SJCRH30 (cell line): ENCODE results near the gene ENPP6. TPM values are rescaled to one million over a fixed set of nuclear protein-coding genes. Genes with fewer than 3 reads are reported as not detected.
"Not testable (repeated sequence)": the region's sequence is repeated elsewhere in the genome, so short reads cannot be mapped to it uniquely, and the experiment has no call there.

Source experiments
- DNase-seq, 2 experiments: peaks; one replicate each; pipeline ENCODE4 v3.0.0-alpha.2; 2015 to 2020
- H3K27ac ChIP-seq: fragments of 250-450 bp; sonication (Bioruptor Pico); 2 replicates; pipeline ENCODE4 v1.5.1; 2020; ENCODE audit warnings: mild to moderate bottlenecking, moderate library complexity
- H3K27me3 ChIP-seq: fragments of 250-450 bp; sonication (Bioruptor Pico); 2 replicates; pipeline ENCODE4 v1.5.1; 2020; ENCODE audit warnings: mild to moderate bottlenecking, moderate library complexity
- H3K36me3 ChIP-seq: fragments of 250-450 bp; sonication (Bioruptor Pico); 2 replicates; pipeline ENCODE4 v1.5.1; 2020; ENCODE audit warnings: mild to moderate bottlenecking, moderate library complexity
- H3K4me1 ChIP-seq: fragments of 250-450 bp; sonication (Bioruptor Pico); 2 replicates; pipeline ENCODE4 v1.5.1; 2020; ENCODE audit warnings: mild to moderate bottlenecking, moderate library complexity
- H3K4me3 ChIP-seq: fragments of 250-450 bp; sonication (Bioruptor Pico); 2 replicates; pipeline ENCODE4 v1.5.1; 2020; ENCODE audit warnings: mild to moderate bottlenecking, moderate library complexity
- H3K9me3 ChIP-seq: fragments of 250-450 bp; sonication (Bioruptor Pico); replicated peaks from 2 replicates; pipeline ENCODE4 v1.5.1; 2020; ENCODE audit warnings: mild to moderate bottlenecking, moderate library complexity
- total RNA-seq: library from RNA; depleted of rRNA; stranded (reverse); fragments of >200 nt; shearing (Covaris generic); gene quantifications from 2 replicates; pipeline ENCODE4 v1.2.3, GENCODE V29; 2014

The ENPP6 gene
- total RNA-seq, 1 experiment from 2014 or later: not detected

- Histone ChIP-seq H3K36me3 (no peaks in the 10 kb centered on the region), H3K27ac (no peak overlapping the region), H3K4me3 (no peak overlapping the region), H3K4me1 (no peaks in the 10 kb centered on the region), H3K27me3 (no peaks in the 10 kb centered on the region), H3K9me3 (no peaks in the 10 kb centered on the region)
- DNase-seq: no peak
Observed at GRCh38 chr4:184153781-184154180, 63.9 kb downstream of the ENPP6 start.

- H3K27me3 ChIP-seq: no peaks in the 10 kb centered on the region
- H3K9me3 ChIP-seq: no peaks in the 10 kb centered on the region
- DNase-seq: no peak
- no peaks in the 10 kb centered on the region for H3K36me3 ChIP-seq
- no peak overlapping the region for H3K27ac ChIP-seq
- no peak overlapping the region for H3K4me3 ChIP-seq
- no peaks in the 10 kb centered on the region for H3K4me1 ChIP-seq
Observed at GRCh38 chr4:184151988-184152485, 65.6 kb downstream of the ENPP6 start.

- Histone ChIP-seq H3K4me3 (no peak overlapping the region), H3K36me3 (no peaks in the 10 kb centered on the region), H3K27me3 (no peaks in the 10 kb centered on the region), H3K4me1 (no peaks in the 10 kb centered on the region), H3K27ac (no peak overlapping the region), H3K9me3 (no peaks in the 10 kb centered on the region)
- no peak for DNase-seq
Observed at GRCh38 chr4:184150102-184150839, 67.4 kb downstream of the ENPP6 start.

GRCh38 chr4:184148738-184149637 is 68.7 kb downstream of the ENPP6 start:
- no peak for DNase-seq
- Histone ChIP-seq H3K4me1 (no peaks in the 10 kb centered on the region), H3K27ac (no peak overlapping the region), H3K4me3 (no peak overlapping the region), H3K9me3 (no peaks in the 10 kb centered on the region), H3K36me3 (no peaks in the 10 kb centered on the region), H3K27me3 (no peaks in the 10 kb centered on the region)

DNA sequence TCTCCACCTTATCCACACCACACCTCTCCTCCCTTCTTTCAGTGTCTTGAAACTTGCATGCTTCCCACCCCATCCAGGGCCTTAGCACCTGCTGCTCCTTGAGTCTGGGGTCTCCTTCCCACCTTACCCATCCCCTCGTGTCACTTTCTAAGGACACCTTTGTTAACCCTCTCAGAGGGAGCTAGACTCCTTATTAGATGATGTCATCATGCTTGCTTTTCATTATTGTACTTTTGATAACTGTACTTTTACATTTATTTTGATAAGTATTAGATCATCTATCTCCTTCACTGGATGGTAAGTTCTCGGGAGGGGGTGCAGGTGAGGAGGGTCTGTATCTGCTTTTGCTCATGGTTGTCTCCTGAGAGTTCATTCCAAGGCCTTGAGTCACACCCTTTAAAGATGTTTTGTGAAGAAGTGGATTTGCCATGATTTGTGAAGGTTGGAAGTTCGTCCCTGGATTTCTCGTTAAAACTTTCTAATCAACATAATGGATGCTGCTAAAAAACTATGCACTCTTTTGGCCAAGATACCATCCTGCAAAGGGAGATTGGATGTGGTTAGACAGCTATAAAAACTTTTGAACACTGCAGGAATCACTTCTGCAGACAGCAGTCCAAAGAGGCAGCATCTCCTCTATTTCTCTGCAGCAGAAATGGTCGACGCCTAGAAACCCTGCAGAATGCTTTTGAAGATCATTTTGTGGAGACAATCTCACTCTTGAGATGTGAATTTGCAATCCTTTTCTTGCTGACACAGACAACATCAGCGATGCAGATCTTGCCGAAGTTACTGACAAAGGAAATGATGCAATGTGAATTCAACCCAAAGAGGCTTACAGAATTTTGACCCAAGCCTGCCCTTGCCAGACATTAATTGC is 69.6 kb downstream of the ENPP6 start:
- DNase-seq: no peak

GRCh38 chr4:184146951-184147350 is 70.7 kb downstream of the ENPP6 start:
- Histone ChIP-seq H3K27me3 (no peaks in the 10 kb centered on the region), H3K9me3 (no peaks in the 10 kb centered on the region), H3K4me3 (no peak overlapping the region), H3K4me1 (no peaks in the 10 kb centered on the region), H3K27ac (no peak overlapping the region), H3K36me3 (no peaks in the 10 kb centered on the region)
- no peak for DNase-seq

More for the DNA sequence above, 69.6 kb downstream of the ENPP6 start:
- Histone ChIP-seq H3K4me1 (no peaks in the 10 kb centered on the region), H3K27me3 (no peaks in the 10 kb centered on the region), H3K9me3 (no peaks in the 10 kb centered on the region), H3K4me3 (no peak overlapping the region), H3K36me3 (no peaks in the 10 kb centered on the region), H3K27ac (no peak overlapping the region)

GRCh38 chr4:184145596-184145995 is 72.1 kb downstream of the ENPP6 start:
- no peak for DNase-seq
- Histone ChIP-seq H3K4me1 (no peaks in the 10 kb centered on the region), H3K27ac (no peak overlapping the region), H3K36me3 (no peaks in the 10 kb centered on the region), H3K27me3 (no peaks in the 10 kb centered on the region), H3K4me3 (no peak overlapping the region), H3K9me3 (no peaks in the 10 kb centered on the region)

DNA sequence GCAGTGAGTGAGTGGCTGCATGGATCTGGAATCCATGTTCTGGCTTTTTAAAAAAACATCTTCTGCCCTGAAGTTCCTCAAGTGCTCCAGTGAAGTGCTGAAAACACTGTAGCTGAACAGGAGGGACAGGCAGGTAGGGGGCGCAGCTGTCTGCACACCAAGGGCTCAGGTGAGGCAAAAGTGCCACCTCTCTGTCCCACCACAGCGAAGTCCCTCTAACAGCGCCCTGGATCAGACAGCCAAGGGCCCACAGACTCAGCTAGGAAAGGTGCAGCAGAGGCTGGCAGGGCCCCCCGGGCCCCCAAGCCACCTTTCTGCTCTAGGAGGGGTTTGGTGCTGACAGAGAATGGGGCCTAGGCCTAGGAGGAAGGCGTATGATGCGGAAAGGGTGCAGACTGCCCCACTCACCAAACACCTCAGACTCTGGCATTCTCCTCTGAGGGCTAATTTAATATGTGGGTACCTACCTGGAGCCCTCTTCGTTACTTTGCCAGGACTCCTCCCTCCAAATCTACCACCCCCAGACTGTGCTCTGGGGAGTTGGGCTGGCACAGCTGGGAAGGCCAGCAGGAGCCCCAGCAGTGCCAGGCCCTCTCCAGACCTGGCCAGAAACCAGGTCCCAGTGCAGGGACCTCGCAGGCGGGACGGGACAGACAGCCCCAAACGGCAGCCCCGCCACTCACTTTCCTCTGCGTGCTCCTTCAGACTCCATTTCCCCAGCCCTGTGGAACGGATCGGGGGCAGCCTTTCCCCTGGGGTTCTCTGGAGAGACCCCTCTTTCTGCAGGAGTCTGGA is 73.7 kb downstream of the ENPP6 start:
- Histone ChIP-seq H3K4me3 (no peak overlapping the region), H3K9me3 (no peaks in the 10 kb centered on the region), H3K36me3 (no peaks in the 10 kb centered on the region), H3K27ac (no peak overlapping the region), H3K4me1 (no peaks in the 10 kb centered on the region), H3K27me3 (no peaks in the 10 kb centered on the region)
- no peak for DNase-seq

DNA sequence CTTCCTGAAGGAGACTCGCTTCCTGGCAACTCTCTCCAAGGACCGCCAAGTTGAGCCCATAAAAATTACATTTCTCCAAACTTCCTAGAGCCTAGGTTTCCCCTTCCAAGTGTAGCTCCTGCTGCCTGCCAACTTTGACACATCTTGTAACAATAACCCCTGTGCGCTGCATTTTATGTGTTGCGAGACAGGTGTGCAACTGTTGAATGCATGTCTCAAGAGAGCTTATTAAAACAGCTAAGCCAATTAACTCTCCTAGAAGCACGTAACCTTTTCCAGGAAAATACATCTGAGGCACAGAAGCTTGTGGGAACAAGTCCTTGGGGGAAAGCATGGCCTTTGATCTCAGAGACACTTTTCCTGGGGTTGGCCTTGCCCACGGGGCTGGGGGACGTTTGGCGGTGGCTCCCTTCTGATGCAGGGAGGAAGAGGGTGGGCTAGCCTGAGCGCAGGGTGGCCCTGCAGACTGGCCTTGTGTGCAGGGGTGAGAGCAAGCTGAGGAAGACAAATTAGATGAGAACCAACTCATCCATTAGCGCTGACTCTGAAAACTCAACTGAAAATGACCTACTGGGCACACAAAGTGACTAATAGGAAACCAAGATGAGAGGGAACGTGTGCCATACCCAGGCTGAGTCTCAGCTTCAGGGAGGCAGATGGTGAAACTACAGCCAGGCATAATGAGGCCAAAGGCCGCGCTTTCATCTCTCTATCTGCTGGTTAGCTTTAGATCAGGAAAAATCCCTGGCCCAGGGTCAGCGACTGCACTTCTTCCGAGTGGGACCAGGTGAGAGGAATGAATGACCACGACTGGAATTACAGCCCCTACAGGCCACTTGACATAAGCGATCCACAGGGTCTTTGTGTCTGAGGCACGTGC is 75.3 kb downstream of the ENPP6 start:
- Histone ChIP-seq H3K9me3 (no peaks in the 10 kb centered on the region), H3K27me3 (no peaks in the 10 kb centered on the region), H3K4me3 (no peak overlapping the region), H3K4me1 (no peaks in the 10 kb centered on the region), H3K27ac (no peak overlapping the region), H3K36me3 (no peaks in the 10 kb centered on the region)
- no peak for DNase-seq

- not testable (repeated sequence) for DNase-seq, H3K27ac ChIP-seq, H3K4me3 ChIP-seq, H3K9me3 ChIP-seq, H3K27me3 ChIP-seq, H3K4me1 ChIP-seq, H3K36me3 ChIP-seq
Observed at GRCh38 chr4:184140901-184141300, 76.8 kb downstream of the ENPP6 start.

DNA sequence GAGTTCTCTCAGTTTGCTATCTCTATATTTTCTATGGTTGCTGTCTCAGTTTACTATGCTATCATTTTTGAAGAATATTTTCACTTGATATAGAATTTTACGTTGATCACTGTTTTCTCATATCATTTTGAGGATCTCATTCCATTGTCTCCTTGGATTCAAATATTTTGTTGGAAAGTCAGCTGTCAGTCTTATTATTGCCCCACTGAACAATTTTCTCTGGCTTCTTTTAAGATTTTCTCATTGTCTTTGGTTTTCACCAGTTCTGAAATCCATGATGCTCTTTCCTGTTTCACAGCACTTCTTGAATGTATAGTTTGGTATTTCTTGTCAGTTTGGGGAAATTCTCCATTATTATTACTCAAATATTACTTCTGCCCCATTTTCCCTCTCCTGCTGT is 81.1 kb downstream of the ENPP6 start:
- Histone ChIP-seq H3K36me3 (no peaks in the 10 kb centered on the region), H3K27me3 (no peaks in the 10 kb centered on the region), H3K4me1 (no peaks in the 10 kb centered on the region), H3K4me3 (no peak overlapping the region), H3K27ac (no peak overlapping the region), H3K9me3 (no peaks in the 10 kb centered on the region)
- DNase-seq: no peak

GRCh38 chr4:184126800-184127199 is 90.9 kb downstream of the ENPP6 start:
- no peak for DNase-seq
- H3K27me3 ChIP-seq: no peaks in the 10 kb centered on the region
- no peak overlapping the region for H3K4me3 ChIP-seq
- no peaks in the 10 kb centered on the region for H3K36me3 ChIP-seq
- no peaks in the 10 kb centered on the region for H3K4me1 ChIP-seq
- no peak overlapping the region for H3K27ac ChIP-seq
- no peaks in the 10 kb centered on the region for H3K9me3 ChIP-seq

- H3K4me1 ChIP-seq: no peaks in the 10 kb centered on the region
- H3K27me3 ChIP-seq: no peaks in the 10 kb centered on the region
- no peaks in the 10 kb centered on the region for H3K36me3 ChIP-seq
- no peak overlapping the region for H3K4me3 ChIP-seq
- DNase-seq: no peak
- H3K9me3 ChIP-seq: no peaks in the 10 kb centered on the region
- no peak overlapping the region for H3K27ac ChIP-seq
Observed at GRCh38 chr4:184122631-184123408, 94.9 kb downstream of the ENPP6 start.
